Activated naive CD4-positive, alpha-beta T cell treated with anti-CD3 and anti-CD28 coated beads, Interleukin-2, amount 10 ng/mL, durations not matched to agents 7 days and 5 days (primary cell): ENCODE measurements around the gene CAMTA1.

ENCODE experiments used
- CTCF ChIA-PET: fragments of 350-600 bp; sonication (Branson Sonifier 250); formaldehyde crosslinking; loops from one replicate; lab custom pipeline; 2021; ENCODE audit warnings: antibody characterized with exemption; lab: Charles Lee
- DNase-seq: peaks from one replicate; pipeline ENCODE4 v3.0.0-alpha.2; 2020
- H3K27ac Mint-ChIP-seq: one replicate; pipeline ENCODE4 v1.8.0; 2021; ENCODE audit warnings: mild to moderate bottlenecking, moderate library complexity, mixed read lengths
- H3K27me3 Mint-ChIP-seq: one replicate; pipeline ENCODE4 v1.8.0; 2021; ENCODE audit warnings: mild to moderate bottlenecking, mixed read lengths
- H3K36me3 Mint-ChIP-seq: one replicate; pipeline ENCODE4 v1.8.0; 2021; ENCODE audit warnings: mixed read lengths
- H3K4me1 Mint-ChIP-seq: one replicate; pipeline ENCODE4 v1.8.0; 2021; ENCODE audit warnings: mixed read lengths
- H3K4me3 Mint-ChIP-seq: one replicate; pipeline ENCODE4 v1.8.0; 2021; ENCODE audit warnings: mild to moderate bottlenecking, moderate library complexity, mixed read lengths
- H3K9me3 Mint-ChIP-seq: one replicate; pipeline ENCODE4 v1.8.0; 2021; ENCODE audit warnings: mixed read lengths

Gene CAMTA1

DNA sequence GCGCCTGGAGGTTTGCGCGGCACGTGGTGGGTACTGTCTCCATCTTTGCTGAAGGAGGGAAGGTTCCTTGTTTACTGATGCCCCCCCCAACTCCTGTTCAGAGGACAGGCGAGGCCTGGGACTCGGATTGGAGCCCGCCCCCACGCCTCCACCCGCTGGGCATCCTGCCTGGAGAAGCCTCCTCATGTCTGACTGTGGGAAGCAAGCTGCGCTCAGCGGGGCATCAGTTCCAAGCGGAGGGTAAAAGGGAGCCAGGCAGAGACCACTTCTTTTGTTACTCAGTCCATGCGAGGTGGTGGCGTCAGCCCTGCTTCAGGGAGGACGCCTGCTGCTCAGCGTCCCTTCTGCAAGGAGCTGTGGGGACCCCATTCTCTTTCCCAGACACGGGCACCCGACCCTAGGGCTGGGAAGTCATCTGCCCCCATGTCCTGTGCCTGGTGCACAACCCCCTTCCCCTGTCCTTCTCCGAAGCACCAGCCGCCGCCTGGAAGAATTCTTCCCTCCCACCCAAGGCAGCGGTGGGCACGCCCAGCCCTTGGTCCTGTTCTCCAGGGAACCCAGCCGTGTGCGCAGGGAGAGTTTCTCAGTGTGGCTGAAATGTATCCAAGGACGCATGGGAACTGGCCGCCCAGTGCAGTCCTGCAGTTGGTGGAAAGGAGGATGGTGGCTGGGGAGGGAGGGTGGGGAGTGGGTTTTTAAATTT lies 414.0 kb downstream of the CAMTA1 start:
- H3K9me3 Mint-ChIP-seq = no peaks in the 10 kb centered on the region
- no peak overlapping the region for H3K4me3 Mint-ChIP-seq
- no peak for DNase-seq
- no peaks in the 10 kb centered on the region for H3K36me3 Mint-ChIP-seq
- peaks cover 4% of the 10 kb centered on the region for H3K27me3 Mint-ChIP-seq
- H3K27ac Mint-ChIP-seq = no peak overlapping the region
- CTCF ChIA-PET = no interaction called here
- no peaks in the 10 kb centered on the region for H3K4me1 Mint-ChIP-seq

DNA sequence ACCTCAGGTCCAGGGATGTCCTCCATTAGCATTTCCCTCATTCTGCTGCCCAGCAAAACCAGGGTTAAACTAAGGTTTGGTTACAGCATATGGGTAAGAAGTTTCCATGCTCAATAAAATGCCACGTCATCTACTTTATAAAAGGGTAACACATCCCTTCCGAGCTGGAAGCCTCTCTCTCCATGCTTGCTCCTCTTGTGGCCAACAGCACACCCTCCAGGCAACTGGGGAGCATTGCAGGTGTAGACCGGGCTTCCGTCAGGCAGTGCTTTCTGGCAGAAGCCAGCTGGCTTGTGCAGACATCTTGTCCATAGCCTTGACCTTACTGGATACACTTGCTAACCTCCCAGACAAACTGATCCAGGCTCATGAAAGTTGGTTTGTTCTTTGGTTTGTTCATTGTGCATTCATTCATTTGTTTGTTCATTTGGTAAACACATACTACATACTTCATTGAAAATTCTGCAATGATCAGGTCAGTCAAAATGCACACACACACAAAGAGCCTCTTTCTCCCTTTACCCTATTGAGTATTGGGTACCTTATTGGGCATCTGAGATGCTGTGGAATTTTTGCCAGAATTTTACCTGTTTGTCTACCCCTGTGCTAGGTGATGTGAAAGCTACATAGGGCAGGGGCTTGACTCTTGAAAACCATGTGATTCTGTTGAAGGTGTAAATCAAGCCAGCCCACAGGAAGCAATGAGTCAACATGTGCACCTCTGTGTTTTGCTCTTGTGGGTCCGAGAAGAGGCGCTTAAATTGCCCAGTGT lies 422.8 kb downstream of the CAMTA1 start:
- H3K36me3 Mint-ChIP-seq = no peaks in the 10 kb centered on the region
- no peak overlapping the region for H3K4me3 Mint-ChIP-seq
- H3K4me1 Mint-ChIP-seq = no peaks in the 10 kb centered on the region
- no peak overlapping the region for H3K27ac Mint-ChIP-seq
- H3K27me3 Mint-ChIP-seq = peaks cover 9% of the 10 kb centered on the region
- CTCF ChIA-PET = interaction anchor here (0.8 to 1.8 kb wide), 6 partner anchors 164 to 488 kb away, joined by 3 to 10 read pairs (median 3); no protein-coding TSS in a partner anchor
- no peaks in the 10 kb centered on the region for H3K9me3 Mint-ChIP-seq
- DNase-seq = peak; percentile 50

DNA sequence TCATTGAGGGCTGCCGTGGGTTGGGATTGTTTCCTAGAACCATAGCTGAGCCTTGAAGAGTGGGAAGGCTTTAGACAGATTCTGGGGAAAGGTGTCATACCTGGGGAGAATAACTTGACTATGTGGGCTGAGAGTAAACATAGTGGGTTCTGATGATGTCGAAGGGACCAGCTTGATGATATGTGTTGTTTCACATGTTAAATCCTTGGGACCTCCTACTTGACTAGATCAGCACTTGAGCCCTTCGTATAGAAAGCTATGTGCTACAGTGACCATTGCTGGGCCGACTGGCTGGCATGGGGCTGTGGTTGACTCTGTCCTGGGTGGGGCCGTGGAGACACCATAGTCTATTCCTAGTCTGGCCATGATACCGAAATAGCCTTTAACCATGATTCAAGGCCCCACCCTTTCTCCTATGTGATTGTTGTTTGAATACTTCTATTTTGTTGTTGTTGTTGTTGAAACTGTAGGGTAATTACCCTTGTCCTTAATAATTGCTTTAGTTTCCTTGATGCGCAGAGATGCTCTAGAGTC lies 423.5 kb downstream of the CAMTA1 start:
- Mint-ChIP-seq H3K4me3 (no peak overlapping the region), H3K36me3 (no peaks in the 10 kb centered on the region), H3K4me1 (no peaks in the 10 kb centered on the region), H3K9me3 (no peaks in the 10 kb centered on the region), H3K27me3 (peaks cover 9% of the 10 kb centered on the region), H3K27ac (no peak overlapping the region)
- DNase-seq = no peak
- CTCF ChIA-PET = interaction anchor here (0.8 to 1.8 kb wide), 4 partner anchors 165 to 489 kb away, joined by 3 to 10 read pairs (median 4); no protein-coding TSS in a partner anchor

DNA sequence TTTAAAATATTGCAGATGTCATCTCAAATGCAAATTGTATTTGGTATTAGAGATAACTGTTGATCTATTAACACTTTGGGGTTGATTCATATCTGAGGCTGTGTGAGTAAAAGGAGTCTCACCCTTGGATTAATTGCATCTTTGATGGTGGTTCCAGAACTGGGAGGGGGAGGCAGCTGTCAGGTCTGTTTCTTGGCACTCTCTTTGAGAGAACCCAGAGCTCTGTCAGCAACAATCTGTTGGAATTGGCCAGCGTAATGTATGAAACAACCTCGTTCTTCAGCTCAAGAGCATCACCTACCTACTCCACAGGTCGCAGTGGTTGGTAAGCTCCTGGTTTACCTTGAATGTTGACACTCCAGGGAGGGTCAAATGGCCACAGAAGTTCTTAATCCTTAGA lies 424.1 kb downstream of the CAMTA1 start:
- CTCF ChIA-PET = interaction anchor here (1.8 kb wide), 1 partner anchor 490 kb away, joined by 10 read pairs; no protein-coding TSS in a partner anchor
- no peak overlapping the region for H3K27ac Mint-ChIP-seq
- H3K4me1 Mint-ChIP-seq = no peaks in the 10 kb centered on the region
- no peaks in the 10 kb centered on the region for H3K9me3 Mint-ChIP-seq
- H3K27me3 Mint-ChIP-seq = peaks cover 9% of the 10 kb centered on the region
- H3K4me3 Mint-ChIP-seq = no peak overlapping the region
- no peaks in the 10 kb centered on the region for H3K36me3 Mint-ChIP-seq
- DNase-seq = no peak

DNA sequence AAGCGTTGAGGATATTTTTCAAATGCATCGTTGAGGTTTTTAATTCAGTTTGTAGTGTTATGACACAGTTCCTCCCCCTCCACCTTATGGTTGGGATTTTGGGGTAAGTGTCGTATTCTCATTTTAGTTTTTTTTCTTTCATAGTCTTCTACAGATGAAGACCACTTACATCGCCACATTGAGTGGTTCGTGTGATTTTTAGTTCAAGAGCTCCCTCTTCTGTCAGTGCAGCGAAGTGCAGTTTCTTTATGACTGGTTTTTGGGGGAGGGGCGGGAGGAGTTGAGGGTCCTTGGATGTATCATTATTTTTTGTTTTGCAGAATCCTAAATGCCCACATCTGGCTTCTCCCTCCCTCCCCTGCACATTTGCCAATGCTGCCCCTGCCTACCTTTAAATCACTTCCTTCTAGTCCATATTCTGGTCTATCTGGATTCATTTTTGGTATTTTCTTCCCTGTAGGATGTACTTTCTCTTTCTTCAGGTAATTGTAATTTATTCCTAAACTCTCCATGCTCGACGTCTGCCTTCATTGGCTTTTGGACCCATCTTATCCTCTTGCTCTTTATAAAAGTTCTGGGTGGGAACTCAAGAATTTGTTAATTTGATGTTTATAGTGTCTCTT lies 433.1 kb downstream of the CAMTA1 start:
- Mint-ChIP-seq H3K27me3 (peaks cover 5% of the 10 kb centered on the region), H3K4me3 (no peak overlapping the region)

DNA sequence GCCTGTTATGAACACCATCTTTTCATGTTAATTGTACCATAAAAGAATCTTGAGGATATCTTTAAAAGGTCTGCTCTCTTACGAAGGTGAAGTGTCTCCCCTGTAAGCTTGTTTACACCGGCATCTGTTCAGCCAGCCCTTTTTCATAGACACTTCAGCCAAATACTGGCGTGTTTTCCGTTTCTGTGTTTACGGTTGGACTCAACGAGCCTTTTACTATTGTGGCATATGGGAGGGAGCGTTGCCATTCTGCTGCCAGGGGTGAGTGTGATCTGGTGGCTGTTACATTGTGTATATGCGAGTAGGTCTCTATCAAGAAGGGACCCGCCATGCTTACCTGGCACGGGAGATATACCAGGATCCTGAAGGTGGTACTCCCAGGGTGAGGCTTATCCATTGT lies 433.8 kb downstream of the CAMTA1 start:
- H3K27ac Mint-ChIP-seq = no peak overlapping the region
- H3K4me3 Mint-ChIP-seq = no peak overlapping the region
- peaks cover 5% of the 10 kb centered on the region for H3K27me3 Mint-ChIP-seq
- no peaks in the 10 kb centered on the region for H3K4me1 Mint-ChIP-seq
- H3K9me3 Mint-ChIP-seq = no peaks in the 10 kb centered on the region
- CTCF ChIA-PET = no interaction called here
- H3K36me3 Mint-ChIP-seq = no peaks in the 10 kb centered on the region
- no peak for DNase-seq

More for the DNA sequence above, 433.1 kb downstream of the CAMTA1 start:
- Mint-ChIP-seq H3K4me1 (no peaks in the 10 kb centered on the region), H3K9me3 (no peaks in the 10 kb centered on the region), H3K36me3 (no peaks in the 10 kb centered on the region), H3K27ac (no peak overlapping the region)
- CTCF ChIA-PET = interaction anchor here (1.2 to 1.6 kb wide), 2 partner anchors 174 to 500 kb away, joined by 3 to 7 read pairs; no protein-coding TSS in a partner anchor
- DNase-seq = peak; percentile 48

DNA sequence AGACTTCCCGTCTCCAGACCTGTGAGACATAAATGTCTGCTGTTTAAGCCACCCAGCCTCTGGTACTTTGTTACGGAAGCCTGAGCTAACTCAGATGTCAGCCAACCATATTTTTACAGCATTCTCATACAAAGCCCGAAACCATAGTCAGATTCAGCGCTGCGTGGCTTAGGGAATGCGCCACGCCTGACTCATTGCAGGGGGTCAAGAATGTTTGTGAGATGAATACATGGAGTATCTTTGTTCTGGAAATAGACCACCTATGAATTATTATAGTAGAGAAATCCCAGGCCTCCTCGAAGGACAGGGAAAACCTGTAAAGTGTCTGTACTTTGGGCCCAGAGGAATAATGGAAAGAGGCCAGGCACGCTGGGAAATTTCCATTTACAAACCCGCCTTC lies 434.8 kb downstream of the CAMTA1 start:
- Mint-ChIP-seq H3K27ac (no peak overlapping the region), H3K4me3 (no peak overlapping the region), H3K36me3 (no peaks in the 10 kb centered on the region), H3K27me3 (peaks cover 9% of the 10 kb centered on the region), H3K9me3 (no peaks in the 10 kb centered on the region), H3K4me1 (no peaks in the 10 kb centered on the region)
- CTCF ChIA-PET = interaction anchor here (0.5 kb wide), 1 partner anchor 236 kb away, joined by 3 read pairs; no protein-coding TSS in a partner anchor
- no peak for DNase-seq

DNA sequence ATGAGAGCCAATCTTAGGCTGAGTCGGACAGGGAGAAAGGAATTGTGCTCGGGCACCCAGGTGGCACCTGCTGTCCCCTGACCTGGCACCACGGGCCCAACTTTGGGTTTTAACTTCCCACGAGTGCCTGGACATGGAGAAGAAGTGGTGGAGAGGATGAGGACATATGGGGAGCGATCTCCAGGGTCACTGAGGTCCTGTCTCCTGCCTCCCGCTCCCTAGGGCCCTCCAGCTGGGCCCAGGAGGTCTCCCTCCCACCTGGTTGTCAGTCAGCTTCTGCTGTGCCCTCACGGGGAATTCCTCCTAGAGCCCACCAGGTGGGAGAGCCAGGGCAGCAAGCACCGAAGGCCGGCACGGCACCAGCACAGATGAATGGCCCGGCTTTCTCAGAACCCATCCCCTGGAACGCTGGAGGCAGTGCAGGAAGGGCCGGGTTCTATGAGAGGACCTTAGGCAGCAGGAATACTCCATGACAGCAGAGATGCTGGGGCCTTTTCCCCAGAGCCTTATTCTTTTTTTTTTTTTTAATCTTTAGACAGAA lies 435.5 kb downstream of the CAMTA1 start:
- no peak overlapping the region for H3K4me3 Mint-ChIP-seq
- no peaks in the 10 kb centered on the region for H3K36me3 Mint-ChIP-seq
- CTCF ChIA-PET = interaction anchor here (0.6 kb wide), 1 partner anchor 274 kb away, joined by 3 read pairs; no protein-coding TSS in a partner anchor
- H3K27ac Mint-ChIP-seq = no peak overlapping the region
- no peaks in the 10 kb centered on the region for H3K9me3 Mint-ChIP-seq
- DNase-seq = no peak
- H3K4me1 Mint-ChIP-seq = no peaks in the 10 kb centered on the region
- H3K27me3 Mint-ChIP-seq = peaks cover 8% of the 10 kb centered on the region

DNA sequence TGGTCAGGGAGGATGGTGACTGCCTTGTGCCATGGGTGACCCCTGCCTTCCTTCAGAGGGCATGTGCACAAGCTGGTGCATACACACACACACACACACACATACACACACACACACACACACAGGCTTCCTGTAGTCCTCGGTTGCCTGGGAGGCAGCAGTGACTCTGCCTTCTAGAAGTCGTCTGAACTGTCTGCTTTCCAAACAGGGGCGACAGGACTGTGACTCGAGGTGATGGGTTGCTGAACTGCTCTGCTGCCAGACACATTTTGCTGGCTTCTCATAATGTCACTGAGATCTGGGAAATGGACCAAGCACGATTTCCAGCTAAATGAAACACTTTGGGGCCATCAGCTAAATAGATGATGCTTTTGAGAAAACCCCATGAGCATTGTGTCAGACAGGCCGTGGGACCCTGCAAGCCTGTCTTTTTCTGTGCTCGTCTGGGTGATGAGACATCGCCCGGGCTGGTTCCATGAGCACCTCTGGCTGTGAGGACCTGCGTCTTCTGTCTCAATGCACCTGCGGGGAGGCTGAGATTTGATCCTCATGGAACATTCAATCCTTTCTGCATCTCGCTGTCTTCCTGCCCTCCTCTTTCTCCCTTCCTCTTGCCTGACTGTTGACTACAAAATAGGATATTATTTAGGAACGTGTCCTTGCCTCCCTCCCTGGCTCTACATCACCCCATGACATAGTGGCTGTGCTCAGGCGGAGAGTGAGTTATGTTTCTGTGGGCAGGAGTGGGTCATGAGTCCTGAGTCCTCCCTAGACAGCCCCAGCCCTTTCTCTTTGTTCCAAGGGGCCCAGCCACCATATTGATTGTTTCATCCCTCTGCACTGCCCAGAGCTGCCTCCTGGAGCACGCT lies 436.8 kb downstream of the CAMTA1 start:
- CTCF ChIA-PET = no interaction called here
- Mint-ChIP-seq H3K36me3 (no peaks in the 10 kb centered on the region), H3K27ac (no peak overlapping the region), H3K27me3 (peaks cover 3% of the 10 kb centered on the region), H3K4me1 (no peaks in the 10 kb centered on the region), H3K9me3 (no peaks in the 10 kb centered on the region), H3K4me3 (no peak overlapping the region)
- no peak for DNase-seq

DNA sequence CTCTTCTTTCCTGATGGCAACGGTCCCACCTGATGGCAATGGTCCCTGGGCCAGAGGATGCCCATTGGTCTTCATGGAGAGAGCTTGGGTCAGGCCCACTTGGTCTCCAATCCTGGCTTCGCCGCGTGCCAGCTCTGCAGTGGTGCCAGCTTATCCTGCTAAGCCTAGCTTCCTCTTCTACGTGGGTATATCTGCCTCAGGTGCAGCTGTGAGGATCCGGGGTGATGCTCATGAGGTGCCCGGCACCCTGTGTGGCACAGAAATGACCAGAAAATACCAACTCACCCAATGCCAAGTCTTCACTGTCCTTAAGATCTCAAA lies 437.4 kb downstream of the CAMTA1 start:
- H3K27ac Mint-ChIP-seq = no peak overlapping the region
- CTCF ChIA-PET = no interaction called here
- no peaks in the 10 kb centered on the region for H3K9me3 Mint-ChIP-seq
- no peaks in the 10 kb centered on the region for H3K36me3 Mint-ChIP-seq
- no peaks in the 10 kb centered on the region for H3K4me1 Mint-ChIP-seq
- no peak for DNase-seq
- H3K4me3 Mint-ChIP-seq = no peak overlapping the region
- peaks cover 3% of the 10 kb centered on the region for H3K27me3 Mint-ChIP-seq

DNA sequence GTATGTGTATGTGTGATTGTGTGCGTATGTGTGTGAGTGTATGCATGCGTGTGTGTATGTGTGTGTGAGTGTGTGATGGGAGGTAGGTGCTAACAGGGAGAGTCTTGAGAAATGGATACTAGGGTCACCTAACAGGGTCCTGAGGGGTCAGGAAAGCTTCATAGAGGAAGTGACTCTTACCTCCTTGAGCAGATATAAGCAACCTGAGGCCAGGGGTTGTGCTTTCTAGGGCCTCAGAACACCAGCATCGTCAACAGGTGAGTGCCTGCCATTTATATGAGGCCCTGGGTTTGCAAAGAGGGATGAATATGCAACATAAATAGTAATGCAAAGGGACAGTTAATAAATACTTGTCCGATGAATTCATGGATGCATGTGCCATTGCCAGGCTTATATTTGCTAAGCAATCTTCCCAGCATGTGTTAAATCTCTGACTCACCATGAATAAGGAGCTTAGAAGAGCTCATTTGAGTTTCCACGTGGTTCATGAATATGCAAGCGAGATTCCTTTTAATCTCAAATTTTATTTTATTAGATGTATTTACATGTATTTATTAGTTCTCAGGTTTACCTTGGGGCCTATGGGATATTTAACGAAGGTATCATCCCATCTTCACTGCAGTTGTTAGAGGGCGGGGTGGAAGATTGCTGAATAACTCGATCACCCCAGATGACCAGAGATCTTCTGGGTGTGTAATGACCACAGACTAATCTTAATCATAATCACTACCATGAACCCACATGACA lies 438.3 kb downstream of the CAMTA1 start:
- CTCF ChIA-PET = no interaction called here
- Mint-ChIP-seq H3K36me3 (no peaks in the 10 kb centered on the region), H3K4me1 (no peaks in the 10 kb centered on the region), H3K9me3 (no peaks in the 10 kb centered on the region), H3K27me3 (peaks cover 3% of the 10 kb centered on the region), H3K27ac (no peak overlapping the region), H3K4me3 (no peak overlapping the region)
- DNase-seq = no peak

DNA sequence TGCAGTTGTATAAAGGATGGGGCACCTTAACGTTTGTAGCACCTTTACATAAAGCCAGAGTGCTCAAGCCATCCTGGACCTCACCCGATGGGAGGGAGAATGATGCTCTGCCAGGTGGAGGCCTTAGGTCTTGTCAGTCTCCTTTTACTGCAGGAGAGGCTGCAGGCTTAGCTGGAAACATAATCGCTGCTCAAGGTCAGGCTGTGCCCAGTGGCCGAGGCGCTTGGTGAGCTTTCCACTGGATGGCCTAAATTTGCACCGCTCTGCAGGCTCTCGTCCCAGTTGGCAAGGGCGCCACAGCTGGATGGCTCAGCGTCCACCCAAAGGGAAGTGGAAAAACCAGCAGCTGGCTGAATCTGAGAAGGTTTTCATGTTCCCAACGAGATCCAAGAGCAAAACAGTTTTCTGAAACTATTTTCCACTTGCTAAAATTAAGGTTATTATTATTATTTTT lies 438.9 kb downstream of the CAMTA1 start:
- H3K4me3 Mint-ChIP-seq = no peak overlapping the region

DNA sequence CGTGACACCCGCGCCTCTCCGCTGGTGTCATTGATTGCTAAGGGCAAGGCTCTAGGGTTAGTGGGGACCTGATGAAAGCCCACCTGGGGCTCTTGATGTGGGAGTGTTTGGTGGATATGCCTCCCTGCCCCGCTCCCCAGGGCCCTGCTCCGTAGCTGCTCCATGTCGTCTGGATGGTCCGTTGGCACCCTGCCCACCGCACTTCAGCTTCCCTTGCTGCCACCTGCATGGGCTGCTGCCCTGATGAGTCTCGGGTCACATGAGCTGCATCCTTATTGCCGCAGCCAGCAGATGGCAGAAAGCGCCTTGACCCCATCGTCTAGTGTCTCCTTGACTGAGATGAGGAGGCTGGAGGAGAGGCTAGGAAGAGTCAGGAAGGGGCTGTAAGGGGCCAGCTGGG lies 439.4 kb downstream of the CAMTA1 start:
- H3K36me3 Mint-ChIP-seq = no peaks in the 10 kb centered on the region
- no peaks in the 10 kb centered on the region for H3K9me3 Mint-ChIP-seq
- no peak overlapping the region for H3K4me3 Mint-ChIP-seq
- H3K27me3 Mint-ChIP-seq = peaks cover 3% of the 10 kb centered on the region
- H3K27ac Mint-ChIP-seq = no peak overlapping the region
- CTCF ChIA-PET = interaction anchor here (0.6 kb wide), 1 partner anchor 14 kb away, joined by 3 read pairs; no protein-coding TSS in a partner anchor
- no peaks in the 10 kb centered on the region for H3K4me1 Mint-ChIP-seq
- no peak for DNase-seq

More for the DNA sequence above, 438.9 kb downstream of the CAMTA1 start:
- CTCF ChIA-PET = no interaction called here
- Mint-ChIP-seq H3K27ac (no peak overlapping the region), H3K36me3 (no peaks in the 10 kb centered on the region), H3K9me3 (no peaks in the 10 kb centered on the region), H3K4me1 (no peaks in the 10 kb centered on the region), H3K27me3 (peaks cover 3% of the 10 kb centered on the region)
- no peak for DNase-seq
